ENCODE data around the gene FGD6. TPM values are rescaled to one million over a fixed set of nuclear protein-coding genes. Genes with fewer than 3 reads are reported as not detected.
"Not testable (repeated sequence)": the region's sequence is repeated elsewhere in the genome, so short reads cannot be mapped to it uniquely, and the experiment has no call there.

Gene FGD6
- total RNA-seq, 1 donor from 2014 or later: 22.7 TPM

DNA sequence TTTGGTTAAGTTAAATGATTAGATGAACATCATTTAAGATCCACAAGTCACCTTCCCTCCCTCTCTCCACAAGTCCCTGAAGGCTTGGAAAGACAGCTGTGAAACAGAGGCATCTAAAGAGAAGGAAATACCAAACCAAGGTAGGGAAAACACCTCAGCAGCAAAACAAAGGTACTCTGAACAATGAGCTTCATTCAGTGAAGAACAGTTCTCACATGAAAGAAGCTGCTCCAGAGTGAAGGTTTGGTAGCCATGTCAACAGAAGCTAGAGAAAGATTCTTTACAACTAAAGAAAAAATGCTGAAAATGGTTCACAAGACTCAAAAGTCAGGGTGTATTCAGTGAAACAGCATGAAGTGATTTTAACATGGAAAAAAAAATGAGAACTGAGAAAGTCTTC is 69.4 kb downstream of the FGD6 start:
- ATAC-seq (ENCODE audit: poor library complexity) (no peak), DNase-seq (no peak)
- intact Hi-C loops (cut with DNase I): no loop called here

DNA sequence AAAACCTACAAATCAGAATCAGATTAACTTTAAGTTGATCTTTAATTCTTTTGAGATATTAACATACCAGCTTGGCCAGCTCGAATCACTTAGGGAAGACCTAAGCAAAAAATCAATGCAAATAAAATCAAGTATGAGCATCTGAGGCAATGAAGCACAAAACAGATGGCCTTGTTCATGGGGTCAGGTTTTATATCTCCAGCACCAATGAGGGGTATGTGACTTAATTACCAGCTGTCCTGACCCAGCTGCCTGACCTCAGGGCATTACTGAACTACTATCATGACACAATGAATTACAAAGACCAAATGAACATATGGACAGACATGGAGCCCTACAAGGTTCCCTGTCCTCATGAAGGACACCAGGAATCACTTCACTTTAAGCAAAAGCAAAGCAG is 70.5 kb downstream of the FGD6 start:
- intact Hi-C loops (cut with DNase I): no loop called here
- no peak for DNase-seq
- no peak for ATAC-seq (ENCODE audit: poor library complexity)

DNA sequence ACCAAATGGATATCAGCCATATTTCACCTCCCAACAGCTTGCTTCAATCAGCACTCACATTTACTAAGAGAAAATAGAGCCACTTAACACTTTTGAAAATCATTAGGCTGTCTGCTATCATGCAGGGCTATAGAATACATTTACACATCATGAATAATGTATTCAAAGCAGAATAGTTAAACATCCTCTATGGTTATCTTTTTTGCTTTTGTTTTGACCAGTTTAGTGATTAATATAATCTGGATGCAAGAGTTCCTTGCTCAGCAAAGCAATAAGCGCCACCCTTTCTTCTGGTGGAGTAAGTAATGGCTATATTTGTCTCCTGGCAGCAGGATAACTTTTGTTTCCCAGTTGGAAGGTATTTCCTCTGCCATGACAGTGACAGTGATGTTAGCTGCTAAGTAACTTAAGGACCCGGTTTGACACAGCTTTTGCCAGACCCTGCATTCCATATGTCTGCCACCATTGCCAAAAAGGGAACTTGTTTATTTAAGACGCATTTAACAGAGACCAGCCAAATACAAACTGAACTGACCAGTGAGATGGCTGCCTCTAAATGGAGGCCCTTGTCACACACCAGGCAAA is 73.6 kb downstream of the FGD6 start:
- no peak for DNase-seq
- intact Hi-C loops (cut with DNase I): no loop called here
- ATAC-seq (ENCODE audit: poor library complexity): peak; percentile 88

DNA sequence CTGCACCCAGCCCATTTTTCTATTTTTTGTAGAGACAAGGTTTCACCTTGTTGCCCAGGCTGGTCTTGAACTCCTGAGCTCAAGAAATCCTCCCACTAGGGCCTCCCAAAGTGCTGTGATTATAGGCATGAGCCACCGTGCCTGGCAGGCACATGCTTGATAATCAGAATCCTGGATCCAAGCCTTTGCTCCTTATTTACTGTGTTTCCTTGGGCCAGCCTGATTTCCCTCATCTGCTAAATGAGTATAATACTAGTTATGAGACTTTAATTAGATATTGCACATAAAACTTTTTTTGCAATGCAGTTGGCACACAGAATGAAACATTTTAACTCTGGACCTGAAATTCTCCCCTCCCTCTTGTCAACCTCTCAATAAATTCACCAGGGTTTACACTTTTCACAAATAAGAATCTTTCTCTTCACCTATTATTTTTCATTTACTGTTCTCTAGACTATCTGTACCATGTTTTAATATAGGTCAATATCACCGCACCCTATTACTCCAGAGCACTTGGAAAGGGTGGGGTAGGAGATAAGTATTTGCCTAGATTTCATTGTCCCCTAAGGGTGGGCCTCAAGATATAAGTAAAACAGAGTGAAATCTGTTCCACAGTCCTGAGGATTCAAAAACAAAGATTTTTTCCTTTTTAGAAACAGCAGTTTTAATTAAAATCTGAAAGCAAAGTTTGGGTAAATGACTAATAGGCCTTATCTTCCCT is 74.7 kb downstream of the FGD6 start:
- intact Hi-C loops (cut with DNase I): no loop called here

DNA sequence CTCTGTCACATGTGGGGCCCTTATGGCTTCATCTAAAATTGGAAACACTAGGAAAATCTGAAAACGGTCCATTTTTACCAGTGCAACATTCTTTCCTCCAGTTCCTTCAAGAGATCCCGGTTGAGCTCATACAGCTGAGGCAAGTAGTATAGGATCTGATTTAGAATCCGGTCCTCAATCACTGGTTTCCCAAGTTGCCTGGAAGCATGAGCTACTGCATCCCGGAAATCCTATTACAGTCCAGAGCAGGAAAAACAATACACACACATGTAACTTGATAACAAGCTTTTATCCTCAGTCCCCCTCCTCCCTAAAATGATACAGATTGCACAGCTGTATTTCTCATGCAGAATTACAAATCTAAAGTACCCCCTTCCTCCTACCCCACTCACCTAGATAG is 76.0 kb downstream of the FGD6 start:
- ATAC-seq (ENCODE audit: poor library complexity) (no peak), DNase-seq (no peak)
- intact Hi-C loops (cut with DNase I): no loop called here

More for the DNA sequence above, 74.7 kb downstream of the FGD6 start:
- DNase-seq (no peak), ATAC-seq (ENCODE audit: poor library complexity) (no peak)

DNA sequence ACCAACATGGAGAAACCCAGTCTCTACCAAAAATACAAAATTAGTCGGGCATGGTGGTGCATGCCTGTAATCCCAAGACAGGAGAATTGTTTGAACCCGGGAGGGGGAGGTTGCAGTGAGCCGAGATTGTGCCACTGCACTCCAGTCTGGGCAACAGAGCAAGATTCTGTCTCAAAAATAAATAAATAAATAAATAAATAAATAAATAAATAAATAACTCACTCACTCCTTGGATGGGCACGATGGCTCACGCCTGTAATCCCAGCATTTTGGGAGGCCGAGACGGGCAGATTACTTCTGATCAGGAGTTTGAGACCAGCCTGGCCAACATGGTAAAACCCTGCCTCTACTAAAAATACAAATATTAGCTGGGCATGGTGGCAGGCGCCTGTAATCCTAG is 79.2 kb downstream of the FGD6 start:
- ATAC-seq (ENCODE audit: poor library complexity); intact Hi-C loops (cut with DNase I); DNase-seq: not testable (repeated sequence)

DNA sequence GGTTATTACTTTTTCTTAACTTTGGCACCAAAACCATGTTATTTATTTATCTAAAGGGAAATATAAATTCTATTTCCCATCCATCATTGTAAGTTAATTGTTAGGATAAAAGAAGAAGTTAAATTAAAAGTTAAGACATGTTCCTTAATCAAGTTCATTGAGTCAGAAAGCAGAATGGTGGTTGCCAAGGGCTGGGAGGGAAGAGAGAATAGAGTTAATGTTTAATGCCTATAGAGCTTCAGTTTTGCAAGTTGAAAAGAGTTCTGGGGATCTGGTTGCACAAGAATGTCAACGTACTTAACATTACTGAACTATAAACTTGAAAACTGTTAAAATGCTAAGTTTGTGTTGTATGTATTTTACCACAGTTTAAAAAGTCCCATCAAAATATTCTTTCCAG is 80.7 kb downstream of the FGD6 start:
- ATAC-seq (ENCODE audit: poor library complexity): no peak

DNA sequence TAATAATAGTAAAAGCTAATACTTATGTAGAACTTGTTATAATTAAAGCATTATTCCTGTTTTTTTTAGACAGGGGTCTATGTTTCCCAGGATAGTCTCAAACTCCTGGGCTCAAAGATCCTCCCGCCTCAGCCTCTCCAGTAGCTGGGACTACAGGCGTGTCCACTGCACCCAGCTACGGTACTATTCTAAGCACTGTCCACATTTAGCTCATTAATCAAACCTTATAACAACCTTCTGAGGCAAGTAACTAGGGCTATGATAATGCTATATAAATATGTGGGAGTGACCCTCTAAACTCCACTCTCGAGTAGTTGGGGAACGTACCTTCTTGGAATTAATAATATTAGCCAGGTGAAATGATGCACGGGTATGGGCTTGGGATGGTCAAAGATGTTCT is 83.2 kb downstream of the FGD6 start:
- DNase-seq: no peak
- no peak for ATAC-seq (ENCODE audit: poor library complexity)
- intact Hi-C loops (cut with DNase I): no loop called here

More for the DNA sequence above, 80.7 kb downstream of the FGD6 start:
- DNase-seq: no peak
- intact Hi-C loops (cut with DNase I): no loop called here

DNA sequence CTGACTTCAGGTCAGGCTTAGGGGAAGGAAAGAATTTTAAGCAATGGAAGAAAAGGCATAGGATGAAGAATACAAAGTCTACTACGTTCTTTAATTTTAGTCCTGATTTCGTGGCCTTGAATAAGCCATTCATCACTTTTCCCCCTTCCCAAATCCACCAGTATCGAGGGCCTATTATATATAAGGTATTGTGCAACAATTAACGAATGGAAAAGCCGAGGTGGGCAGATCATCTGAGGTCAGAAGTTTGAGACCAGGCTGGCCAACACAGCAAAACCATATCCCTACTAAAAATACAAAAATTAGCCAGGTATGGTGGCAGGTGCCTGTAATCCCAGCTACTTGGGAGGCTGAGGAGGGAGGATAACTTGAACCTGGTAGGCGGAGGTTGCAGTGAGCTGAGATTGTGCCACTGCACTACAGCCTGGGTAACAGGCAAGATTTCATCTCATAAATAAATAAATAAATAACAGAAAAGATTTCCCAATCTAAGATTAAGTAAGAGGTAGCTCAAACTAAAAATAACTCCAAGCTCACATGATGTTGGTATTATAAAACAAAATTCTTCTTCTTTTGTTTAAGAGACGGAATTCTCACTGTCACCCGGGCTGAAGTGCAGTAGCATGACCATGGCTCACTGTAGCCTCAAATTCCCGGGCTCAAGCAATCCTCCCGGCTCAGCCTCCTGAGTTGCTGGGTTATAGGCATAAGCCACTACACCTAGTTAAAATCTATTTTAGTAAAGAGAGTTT is 85.5 kb downstream of the FGD6 start:
- ATAC-seq (ENCODE audit: poor library complexity): peak; percentile 52

DNA sequence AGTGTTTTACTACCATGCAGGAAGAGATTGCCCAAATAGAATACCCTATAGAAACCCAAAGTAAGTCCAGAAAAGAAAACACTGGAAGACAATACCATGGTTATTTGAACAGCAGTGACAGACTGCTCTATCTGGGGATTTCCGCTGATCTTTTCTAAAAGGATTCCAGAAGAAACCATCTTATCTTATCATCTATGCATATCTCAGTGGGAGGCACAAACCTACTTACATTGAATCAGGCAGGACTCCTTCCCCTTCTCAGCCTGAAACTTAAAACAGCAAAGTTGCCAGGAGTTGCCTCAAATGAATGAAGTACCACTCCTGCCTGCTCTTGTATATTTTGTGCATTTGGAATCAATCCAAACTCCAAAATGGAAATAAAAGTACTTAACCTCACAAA is 87.2 kb downstream of the FGD6 start:
- intact Hi-C loops (cut with DNase I): no loop called here
- DNase-seq: no peak
- no peak for ATAC-seq (ENCODE audit: poor library complexity)

More for the DNA sequence above, 85.5 kb downstream of the FGD6 start:
- no peak for DNase-seq
- intact Hi-C loops (cut with DNase I): no loop called here

DNA sequence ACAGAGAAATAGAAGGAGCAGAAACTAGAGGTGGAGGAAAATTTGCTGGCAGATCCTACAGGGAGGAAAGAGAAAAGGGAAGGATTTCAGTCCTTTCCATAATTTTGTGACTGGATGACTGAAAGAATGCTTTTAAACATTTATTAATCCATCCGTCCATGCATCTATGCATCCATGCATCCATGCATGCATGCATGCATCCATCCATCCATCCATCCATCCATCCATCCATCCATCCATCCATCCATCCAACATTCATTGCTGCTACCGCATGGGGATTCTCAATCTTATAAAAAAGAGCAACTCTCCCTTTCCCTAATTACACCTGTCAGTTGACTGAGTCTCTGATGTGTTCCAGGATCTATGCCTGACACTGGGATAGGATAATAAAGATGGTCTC is 88.2 kb downstream of the FGD6 start:
- intact Hi-C loops (cut with DNase I): no loop called here
- DNase-seq (no peak), ATAC-seq (ENCODE audit: poor library complexity) (no peak)

DNA sequence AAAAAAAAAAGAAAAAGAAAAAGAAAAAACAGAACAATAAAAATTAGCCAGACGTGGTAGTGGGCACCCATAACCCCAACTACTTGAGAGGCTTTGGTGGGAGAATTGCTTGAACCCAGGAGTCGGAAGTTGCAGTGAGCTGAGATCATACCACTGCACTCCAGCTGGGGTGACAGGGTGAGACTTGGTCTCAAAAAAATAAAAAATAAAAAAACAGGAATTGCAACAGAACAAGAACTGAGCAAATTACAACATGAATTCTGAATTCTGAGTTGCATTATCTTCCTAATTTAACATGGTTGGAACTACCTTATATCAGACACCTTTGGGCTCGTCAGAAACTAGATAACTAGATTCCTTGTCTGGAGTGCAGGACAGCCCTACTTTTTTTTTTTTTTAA is 90.5 kb downstream of the FGD6 start:
- DNase-seq (no peak), ATAC-seq (ENCODE audit: poor library complexity) (no peak)
- intact Hi-C loops (cut with DNase I): no loop called here

DNA sequence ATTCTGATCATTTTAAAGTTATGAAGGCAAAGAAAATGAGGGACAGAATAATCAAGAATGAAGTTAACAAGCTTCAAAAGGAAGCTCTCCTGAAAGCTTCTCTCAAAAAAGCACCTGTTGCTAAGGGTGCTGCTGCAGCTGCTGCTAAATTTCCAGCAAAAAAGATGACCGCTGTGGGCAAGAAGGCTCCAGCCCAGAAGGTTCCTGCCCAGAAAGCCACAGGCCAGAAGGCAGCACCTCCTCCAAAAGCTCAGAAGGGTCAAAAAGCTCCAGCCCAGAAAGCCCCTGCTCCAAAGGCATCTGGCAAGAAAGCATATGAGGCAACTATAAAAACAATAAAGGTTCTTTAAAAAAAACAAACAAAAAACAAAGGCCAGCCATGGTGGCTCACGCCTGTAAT is 91.2 kb downstream of the FGD6 start:
- intact Hi-C loops (cut with DNase I): no loop called here
- no peak for DNase-seq
- no peak for ATAC-seq (ENCODE audit: poor library complexity)

DNA sequence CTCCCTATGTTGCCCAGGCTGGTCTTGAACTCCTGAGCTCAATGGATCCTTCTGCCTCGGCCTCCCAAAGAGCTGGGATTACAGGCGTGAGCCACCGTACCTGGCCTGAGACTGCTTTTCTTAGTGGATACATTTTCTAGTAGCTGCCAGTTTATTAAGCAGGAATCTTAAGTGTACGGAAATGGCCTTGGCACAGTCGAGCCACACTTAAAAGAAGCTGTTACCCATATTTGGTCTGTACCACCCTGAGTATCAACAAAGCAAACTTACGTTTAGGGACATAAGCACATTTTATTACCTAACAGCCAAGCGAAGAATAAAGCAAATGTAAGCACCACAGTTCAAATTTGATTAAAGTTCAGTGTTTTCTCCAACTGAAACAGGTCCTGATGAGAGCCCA is 93.2 kb downstream of the FGD6 start:
- ATAC-seq (ENCODE audit: poor library complexity) (no peak), DNase-seq (no peak)
- intact Hi-C loops (cut with DNase I): no loop called here

DNA sequence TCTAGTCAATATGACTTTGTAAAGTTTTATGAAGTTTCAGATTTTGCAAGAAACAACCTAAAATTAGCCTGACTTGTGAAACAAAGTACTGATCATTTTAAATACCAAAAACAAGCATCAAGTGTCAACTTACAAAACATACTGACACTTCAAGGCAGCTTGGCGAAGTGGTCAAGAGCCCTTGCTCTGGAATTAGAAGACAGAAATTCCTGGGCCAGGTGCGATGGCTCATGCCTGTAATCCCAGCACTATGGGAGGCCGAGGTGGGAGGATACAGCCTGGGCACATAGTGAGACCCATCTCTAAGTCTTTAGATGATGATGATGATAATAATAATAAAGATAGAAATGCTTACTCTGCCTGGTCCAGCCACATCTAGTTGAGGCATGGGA is 98.5 kb downstream of the FGD6 start:
- intact Hi-C loops (cut with DNase I): loop anchor here (10.0 kb wide), 1 partner anchor 416 kb away; no protein-coding TSS in a partner anchor
- DNase-seq (no peak), ATAC-seq (ENCODE audit: poor library complexity) (no peak)

DNA sequence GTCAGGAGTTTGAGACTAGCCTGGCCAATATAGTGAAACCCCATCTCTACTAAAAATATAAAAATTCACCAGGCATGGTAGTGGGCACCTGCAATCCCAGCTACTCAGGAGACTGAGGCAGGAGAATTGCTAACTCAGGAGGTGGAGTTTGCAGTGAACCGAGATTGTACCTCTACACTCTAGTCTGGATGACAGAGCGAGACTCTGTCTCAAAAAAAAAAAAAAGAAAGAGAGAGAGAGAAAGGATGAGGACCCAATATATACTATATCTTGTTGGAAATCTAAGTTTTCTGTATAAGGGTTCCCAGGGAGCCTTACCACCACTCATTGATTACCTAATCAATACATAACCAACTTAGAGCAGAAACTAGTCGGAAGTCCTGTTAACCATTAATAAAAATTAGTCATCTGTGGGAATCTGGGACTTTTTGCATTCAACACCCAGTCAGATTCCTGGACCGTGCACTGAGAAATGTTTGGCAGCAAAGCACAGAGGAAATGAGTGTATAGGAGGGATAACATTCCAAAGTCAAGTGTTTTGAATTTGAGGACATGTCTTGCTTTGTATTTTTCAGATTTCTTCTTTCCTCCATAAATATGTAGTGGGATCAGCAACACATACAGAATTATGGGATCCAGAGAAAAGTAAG is 99.0 kb downstream of the FGD6 start:
- intact Hi-C loops (cut with DNase I): loop anchor here (10.0 kb wide), 1 partner anchor 417 kb away; no protein-coding TSS in a partner anchor
- DNase-seq: no peak
- ATAC-seq (ENCODE audit: poor library complexity): no peak

DNA sequence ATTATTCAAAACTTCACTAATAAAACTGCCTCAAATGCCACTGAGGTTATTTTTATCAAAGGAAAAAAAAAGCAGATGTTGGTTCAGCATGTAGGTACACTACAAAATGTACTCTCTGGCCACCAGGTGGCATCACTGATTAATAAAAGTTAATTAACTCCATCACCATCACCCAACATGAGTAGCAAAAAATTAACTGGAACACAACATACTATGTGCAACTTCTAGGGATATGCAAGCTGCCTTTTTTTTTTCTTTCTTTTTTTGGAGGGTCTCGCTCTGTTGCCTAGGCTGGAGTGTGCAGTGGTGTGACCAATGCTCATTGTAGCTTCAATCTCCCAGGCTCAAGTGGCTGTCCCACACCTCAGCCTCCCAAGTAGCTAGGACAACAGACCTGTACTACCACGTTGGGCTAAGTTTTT is 100.1 kb downstream of the FGD6 start:
- intact Hi-C loops (cut with DNase I): loop anchor here (2.0 to 10.0 kb wide), 2 partner anchors 220 to 418 kb away; no protein-coding TSS in a partner anchor
- no peak for DNase-seq

DNA sequence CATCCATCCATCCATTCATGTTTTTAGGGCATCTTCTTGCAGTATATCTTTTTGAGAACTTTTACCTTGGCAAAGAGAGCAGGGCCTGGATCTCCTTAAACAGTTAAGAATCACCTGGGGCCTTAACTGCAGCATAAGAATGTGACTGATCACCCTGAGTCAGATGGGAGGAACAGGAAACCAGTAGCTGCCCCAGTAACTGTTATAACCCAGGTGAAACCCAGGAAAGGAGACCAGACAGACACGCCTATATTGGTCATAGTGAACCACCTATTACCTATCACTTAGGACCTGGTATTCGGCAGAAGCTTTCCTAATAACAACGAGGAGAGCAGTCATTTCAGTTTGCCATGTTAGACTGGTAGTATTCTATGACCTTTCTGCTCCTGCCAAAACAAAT is 100.5 kb downstream of the FGD6 start:
- DNase-seq: no peak
- intact Hi-C loops (cut with DNase I): loop anchor here (2.0 to 10.0 kb wide), 2 partner anchors 220 to 418 kb away; no protein-coding TSS in a partner anchor
- ATAC-seq (ENCODE audit: poor library complexity): peak; percentile 39

More for the DNA sequence above, 100.1 kb downstream of the FGD6 start:
- ATAC-seq (ENCODE audit: poor library complexity): peak; percentile 95

DNA sequence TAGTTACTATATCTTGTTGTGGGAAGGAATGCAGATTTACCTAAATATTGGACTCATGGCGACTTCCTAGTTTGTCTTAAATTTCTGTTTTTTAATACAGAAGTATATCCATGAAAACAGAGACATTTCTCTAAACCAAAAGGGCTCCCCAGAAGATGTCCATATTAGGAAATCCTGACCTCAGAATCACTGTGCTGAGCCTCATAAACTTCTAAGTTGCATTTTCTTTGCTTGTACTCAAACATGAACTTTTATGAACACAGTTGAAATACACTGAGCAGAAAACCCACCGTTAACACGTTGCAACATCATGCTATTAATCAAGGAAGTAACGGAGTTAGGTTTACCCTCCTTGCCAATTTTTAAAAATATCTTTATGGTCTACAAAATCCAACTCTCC is 100.9 kb downstream of the FGD6 start:
- DNase-seq (no peak), ATAC-seq (ENCODE audit: poor library complexity) (no peak)
- intact Hi-C loops (cut with DNase I): loop anchor here (2.0 to 10.0 kb wide), 2 partner anchors 220 to 418 kb away; no protein-coding TSS in a partner anchor
